HG03175 (cell line): Measurements from ENCODE around the gene SCAANT1.

Experiments used
- ATAC-seq: cut with Tn5 transposase; IDR thresholded peaks from one replicate; pipeline ENCODE4 v1.9.1; 2021; ENCODE audit warnings: mild to moderate bottlenecking, moderate library complexity; ENCODE audit not compliant: unreplicated experiment

The SCAANT1 gene

DNA sequence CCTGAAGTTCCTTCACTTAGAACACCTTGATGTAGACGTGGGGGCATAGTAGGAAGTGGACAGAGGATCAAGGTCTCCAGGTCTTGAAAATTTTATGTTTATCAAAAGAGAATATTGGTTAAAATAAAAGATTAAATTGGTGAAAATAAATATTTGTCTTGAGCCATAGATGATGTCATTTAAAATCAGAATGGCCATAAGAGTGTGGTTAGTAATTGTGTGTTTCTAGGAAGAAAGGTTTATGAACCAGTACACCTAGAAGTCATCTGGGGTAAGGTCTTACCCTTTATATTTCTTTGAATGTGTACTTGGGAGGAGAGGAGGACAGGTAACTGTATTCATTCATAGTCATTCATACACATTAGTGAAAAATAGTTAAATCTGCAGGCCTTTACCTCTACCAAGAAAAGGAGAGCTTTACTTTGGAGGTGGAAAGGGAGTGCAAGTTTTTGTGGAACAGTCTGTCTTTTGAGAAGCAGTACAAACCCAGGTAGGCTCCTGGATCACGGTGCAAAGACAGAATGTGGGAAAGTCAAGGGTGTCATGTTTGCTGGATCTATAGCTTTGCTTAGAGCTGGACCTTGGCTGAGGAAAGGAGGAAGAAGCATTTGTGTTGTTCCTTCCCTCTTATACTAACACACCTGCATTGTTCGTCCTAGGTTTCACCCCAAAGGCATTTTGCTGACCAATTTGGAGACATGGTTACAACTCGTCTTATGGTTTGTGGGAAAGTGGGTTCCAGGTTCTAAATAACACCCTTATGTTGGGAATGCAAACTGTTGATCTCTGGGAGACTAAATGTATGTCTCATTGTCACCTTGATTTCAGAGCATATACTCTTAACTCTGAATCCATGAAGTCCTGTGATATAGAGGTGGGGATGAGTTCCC is 6.2 kb downstream of the SCAANT1 start:
- ATAC-seq, result no peak

DNA sequence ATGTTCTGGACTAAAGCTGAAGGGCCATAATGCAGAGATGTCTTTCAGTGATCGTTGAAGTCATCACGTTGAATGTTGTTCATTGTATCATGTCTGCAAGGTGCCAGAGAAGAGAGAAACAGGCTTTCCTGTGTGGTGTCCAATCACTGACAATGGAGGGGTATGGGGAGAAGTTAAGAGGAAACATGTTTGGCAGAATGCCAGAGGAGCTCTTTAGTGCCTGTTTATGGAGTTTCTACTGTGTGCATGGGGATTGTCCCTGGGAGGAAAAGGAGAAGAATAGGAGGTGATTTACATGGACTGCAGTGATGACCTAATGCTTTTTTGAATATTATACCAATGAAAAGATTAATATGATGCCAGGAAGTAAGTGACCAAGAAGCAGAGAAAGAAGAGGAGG is 11.7 kb downstream of the SCAANT1 start:
- no peak for ATAC-seq

DNA sequence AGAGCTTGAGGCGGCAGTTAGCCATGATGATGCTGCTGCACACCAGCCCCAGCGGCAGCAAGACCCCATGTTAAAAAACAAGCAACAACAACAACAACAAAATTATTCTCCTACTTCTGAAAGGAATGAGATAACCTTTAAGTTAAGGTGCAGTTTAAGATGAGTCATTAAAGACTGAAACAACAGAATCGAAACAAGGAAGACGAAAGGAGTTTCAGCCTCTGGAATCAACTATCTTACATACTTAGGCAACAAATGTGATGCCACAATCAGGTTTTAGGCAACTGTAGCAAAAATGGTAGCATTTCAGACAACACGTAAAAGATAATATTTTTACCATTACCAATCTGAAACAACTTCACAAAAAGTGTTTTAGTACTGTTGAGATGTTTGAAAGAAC is 12.2 kb downstream of the SCAANT1 start:
- ATAC-seq, result no peak

DNA sequence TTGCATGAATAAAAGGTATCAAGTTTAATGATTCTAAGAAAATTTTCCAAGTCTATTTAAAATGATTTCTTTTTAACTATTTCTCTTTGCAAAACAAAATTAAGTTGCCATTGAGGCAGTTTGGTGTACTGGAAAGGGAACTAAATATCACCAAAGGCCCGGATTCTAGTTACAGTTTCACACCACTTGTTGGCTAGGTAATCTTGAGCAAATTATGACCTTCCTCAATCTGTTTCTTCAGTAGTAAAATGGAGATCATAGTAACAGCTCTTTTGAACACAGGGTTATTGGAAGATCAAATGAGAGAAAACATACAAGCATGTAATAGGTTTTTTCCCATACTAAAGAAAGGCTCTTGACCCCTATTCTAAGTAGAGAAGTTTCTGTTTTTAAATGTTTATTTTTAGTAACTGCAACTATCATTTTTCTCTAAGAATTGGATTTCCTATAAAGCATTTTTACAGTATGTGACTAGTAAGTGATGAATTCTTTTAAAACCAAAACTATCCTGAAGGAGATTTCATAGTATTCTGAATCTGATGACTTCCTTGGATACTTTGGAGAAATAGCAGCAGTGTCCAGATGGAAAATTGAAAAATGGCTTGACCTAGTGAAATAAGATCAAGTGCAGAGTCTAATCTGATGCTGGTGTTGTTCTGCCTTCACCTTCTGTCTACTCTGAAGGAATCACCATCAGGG is 15.7 kb downstream of the SCAANT1 start:
- ATAC-seq, result peak; percentile 79

DNA sequence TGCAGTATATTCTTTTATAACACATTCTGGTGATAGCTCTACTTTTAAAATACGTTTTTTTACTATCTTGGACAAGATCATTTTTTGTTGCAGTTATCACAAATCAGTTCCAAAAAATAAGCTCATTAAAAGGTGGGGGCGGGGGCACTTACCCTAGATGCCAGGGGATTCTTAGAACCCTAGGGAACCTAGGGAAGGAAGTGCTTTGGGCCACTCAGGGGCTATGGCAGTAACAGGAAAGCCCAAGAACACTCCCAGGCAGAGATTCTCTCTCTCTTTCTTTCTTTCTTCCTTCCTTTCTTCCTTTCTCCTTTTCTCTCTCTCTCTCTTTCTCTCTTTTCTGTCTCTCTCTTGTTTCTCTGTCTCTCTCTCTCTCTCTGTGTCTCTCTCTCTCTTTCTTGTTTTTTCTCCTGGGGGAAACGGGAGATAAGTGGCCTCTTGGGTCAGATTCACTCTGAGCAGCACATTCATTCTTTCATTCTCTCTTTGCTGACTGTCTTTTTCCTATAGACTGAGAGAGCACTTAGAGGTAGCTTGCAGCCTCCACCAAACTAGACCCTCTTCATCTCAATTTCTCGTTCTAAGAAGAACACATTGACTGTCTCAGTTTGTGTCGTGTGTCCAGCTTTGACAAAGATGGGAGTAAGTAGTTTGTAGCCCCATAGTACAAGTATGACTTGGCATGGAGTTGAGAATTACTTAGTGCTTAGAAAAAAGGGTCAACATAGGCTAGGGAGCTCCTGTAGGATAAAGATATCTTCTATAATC is 16.6 kb downstream of the SCAANT1 start:
- peak; percentile 21 for ATAC-seq

DNA sequence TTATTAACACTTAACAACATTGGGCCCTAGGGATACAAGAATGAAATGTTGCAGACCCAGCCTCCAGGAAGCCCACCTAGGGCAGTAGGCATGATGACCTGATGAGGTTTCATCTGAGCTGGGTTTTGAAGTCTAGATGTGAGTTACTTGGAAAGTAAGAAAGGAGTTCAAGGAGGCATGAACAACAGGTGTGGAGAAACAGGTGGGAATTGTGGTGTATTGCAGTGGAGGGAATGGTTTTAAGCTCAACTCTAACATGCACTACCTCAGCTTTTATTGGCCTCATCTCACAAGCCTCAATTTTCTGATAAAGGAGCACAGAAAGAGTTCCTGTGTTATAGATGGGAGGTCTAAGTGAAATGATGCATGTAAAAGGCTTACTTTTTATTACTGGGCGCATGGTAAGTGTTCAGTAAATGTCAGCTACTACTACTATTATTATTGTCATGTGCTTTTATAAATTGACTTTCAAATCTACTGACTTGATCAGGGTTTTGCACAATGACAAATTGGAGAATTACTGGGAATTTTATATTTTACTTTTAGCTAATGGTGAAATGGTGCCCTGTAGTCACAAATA is 19.3 kb downstream of the SCAANT1 start:
- ATAC-seq, result no peak

DNA sequence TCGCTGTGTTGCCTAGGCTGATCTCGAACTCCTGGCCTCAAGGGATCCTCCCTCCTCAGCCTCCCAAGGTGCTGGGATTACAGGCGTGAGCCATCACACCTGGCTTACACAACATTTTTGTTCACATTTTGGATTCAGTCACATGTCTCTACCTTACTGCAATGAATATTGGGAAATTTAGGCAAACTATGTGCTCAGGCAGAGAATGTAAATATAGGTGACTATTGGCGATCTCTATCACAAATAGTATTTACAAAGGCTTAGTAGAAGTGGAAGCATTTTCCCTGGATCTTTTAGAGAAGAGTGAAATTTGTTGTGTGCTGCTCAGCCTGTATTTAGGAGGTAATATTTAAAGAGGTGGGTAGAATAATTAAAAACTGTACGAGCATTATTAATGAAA is 20.7 kb downstream of the SCAANT1 start:
- ATAC-seq, result no peak

DNA sequence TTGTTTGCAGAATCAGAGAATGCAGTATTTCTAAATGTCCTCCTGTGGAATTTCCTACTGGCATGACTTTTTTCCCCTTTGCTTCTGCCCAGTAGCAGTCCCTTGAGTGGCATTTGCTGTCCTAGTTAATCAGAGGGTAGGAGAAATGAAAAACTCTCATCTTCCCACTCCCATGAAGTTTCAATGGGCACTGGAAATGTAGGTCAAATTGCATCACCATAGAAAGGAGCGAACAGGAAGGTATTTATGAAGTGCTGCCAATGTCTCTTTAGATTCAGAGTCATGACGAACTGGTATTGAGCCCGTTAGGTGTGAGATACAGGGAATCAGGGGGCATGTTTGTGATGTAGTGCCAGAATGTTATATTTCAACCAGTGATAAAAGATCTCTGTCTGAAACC is 25.3 kb downstream of the SCAANT1 start:
- no peak for ATAC-seq

DNA sequence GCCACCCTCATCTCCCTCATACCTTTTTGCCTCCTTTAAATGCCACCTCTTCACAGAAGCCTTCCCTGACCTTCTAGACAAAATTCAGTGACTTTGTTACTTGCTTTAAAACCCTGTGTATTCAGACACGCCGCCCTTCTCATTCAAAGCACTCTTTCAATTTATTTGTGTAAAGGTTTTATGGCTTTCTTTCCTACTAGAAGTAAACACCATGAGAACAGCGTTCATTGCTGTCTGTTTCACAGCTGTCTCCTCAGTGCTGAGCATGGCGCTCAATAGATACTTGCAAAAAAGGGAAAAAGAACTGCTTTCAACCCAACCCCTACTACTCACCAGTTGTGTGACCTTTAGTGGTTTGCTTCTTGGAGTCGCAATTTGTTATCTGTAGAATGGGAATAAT is 31.5 kb downstream of the SCAANT1 start:
- ATAC-seq, result no peak

DNA sequence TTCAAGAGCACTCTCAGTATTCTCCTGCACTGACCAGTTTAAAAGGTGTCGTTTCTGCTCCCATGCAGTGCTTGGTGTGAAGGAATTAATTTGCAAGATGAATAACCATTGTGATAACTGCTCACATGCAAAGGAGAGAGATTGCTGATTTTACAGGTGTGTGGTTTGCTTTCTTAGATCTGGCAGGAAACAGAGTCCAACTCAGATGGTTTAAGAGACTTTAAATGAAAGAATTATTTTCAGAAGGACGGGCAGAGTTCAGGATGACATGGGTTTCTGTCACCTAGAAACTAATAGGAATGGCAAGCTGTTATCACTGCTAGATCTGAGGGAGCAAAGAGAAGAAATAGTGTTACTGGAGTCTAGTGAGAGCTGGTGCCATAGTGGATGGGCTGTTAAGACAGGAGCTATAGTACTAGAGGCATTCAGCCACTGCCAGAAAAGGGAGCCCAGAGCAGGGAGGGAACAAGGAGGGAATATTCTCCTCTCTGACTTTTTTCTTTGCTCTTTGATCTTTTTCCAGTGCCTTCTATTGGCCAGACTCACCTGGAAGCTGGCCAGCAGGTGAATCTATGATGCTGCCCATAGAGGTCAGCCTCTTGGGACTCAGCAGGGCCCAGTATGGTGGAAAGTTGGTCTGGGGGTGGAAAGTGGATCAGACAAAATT is 33.7 kb downstream of the SCAANT1 start:
- no peak for ATAC-seq

DNA sequence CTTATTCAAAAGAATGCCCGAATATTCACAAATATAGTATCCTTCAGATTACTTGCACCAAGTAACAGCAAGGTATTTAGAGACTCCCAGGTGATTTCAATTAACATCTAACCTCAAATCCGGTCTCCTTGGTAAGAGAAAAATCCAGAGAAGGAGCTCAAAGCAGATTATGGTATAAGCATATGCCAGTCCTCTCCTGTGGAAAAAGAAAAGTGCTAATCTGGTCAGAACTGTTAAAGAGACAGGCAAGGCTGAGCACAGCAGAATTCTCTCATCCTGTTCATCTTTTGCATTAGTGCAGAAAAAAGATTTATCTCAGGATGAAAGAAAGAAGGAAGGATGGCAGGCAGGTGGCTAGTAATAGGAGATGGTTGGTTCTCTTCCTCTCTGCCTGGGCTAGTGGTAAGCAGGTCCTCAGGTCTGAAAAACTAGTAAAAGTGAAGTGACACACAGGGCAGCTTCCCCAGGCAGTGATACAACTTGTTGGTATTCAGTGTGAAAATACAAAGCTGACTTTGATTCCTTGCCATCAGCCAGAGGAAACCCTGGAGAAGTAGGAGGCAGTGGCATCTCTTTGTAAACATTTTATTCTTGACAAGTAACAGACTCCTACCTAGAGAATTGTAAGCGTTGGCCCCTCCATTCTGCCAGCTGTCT is 34.3 kb downstream of the SCAANT1 start:
- no peak for ATAC-seq

DNA sequence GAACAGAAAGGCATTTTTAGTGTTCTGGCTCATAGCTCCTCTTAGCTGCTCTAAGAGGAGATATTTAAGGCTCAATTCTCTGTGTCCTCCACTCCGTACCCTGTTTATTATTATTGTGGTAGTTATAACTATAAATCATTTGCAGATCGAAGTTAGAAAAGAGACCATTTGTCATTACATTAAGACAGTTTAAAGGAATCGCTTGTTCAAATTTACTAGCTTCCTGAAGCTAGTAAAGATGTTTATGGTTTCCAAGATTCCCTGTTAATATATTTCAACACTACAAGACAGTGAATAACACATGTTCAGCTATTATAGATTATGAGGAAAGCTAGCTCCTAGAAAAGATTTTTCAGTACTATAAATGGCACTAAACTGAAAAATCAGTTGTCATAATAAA is 35.9 kb downstream of the SCAANT1 start:
- no peak for ATAC-seq

DNA sequence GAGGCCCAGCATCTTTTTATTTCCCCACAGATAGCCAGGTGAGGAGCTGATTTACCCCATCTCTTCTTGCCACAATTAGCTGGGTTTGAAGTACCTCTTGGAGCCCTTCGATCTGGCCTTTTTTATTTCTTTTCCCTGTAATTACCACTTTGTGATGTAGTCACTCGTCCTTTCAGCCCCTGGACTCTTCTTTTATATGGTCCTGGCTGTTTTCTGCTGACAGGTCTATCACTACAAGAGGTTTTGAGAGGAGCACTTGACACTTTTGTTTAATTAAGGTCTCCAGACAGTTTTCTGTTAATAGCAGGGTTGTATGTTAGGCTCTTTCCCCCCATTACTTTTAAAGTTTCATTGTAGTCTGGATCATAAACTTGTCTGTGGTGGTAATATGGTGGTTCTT is 36.7 kb downstream of the SCAANT1 start:
- no peak for ATAC-seq

DNA sequence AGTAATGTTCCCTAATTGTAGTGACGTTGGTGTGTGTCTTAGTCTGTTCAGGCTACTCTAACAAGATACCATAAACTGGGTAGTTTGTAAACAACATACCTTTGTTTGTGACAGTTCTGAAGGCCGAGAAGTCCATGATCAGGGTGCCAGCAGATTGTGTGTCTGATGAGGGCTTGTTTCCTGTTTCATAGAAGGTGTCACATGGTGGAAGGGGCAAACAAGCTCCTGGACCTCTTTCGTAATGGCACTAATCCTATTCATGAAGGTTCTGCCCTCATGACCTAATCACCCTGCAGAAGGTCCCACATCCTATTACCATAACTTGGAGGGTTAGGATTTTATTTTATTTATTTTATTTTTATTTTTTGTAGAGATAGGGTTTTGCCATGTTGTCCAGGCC is 37.4 kb downstream of the SCAANT1 start:
- ATAC-seq, result no peak

DNA sequence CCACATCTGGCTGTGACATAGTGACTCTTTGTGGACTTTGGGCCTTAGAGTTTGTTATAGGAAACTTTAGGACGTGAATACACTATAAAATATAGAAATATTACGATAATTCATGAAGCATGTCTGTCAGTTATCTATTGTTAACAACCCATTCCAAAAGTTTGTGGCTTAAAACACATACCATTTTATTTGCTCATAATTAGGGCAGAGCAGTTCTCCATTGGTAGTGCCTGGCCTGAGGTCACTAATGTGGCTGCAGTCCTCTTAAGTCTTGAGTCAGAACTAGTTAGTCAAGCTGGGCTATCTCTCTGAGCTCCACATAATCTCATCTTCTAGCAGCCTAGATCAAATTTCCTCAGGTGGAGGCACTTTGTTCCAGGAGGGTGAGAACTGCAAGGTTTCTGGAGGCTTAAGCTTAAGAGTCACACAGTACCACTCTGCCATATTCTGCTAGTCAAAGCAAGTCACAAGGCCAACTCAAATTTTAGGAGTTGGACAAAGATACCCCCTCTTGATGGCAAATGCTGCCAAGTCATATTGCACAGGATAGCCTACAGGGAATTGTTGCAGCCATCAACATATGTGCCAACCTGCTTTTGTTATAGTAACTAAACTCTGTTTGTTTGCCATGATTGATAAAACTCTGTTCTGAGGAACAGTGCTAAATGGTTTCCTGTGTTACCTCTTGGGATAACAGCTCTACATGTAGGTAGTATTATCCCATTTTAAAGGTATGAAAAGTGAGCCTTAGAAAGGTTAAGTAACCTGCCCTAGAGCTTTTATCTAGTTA is 39.9 kb downstream of the SCAANT1 start:
- no peak for ATAC-seq

DNA sequence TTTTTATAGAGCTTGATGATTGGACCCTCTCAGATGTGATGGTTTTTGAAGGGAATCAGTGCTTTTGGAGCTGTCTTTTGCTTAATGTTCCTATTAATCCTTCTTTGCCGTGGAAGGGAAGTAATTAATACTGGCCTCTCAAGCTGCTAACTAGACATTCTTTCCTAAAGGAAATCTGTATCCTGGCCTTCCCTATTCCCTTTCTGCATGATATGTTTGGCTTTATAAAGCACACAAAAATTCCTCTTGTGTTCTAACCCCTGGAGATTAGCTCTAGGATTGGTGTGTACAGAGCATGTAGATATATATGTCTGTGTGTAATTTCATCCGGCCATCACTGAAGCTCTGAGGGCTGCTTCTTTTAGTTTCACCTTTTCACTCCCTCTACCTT is 41.6 kb downstream of the SCAANT1 start:
- ATAC-seq, result no peak

DNA sequence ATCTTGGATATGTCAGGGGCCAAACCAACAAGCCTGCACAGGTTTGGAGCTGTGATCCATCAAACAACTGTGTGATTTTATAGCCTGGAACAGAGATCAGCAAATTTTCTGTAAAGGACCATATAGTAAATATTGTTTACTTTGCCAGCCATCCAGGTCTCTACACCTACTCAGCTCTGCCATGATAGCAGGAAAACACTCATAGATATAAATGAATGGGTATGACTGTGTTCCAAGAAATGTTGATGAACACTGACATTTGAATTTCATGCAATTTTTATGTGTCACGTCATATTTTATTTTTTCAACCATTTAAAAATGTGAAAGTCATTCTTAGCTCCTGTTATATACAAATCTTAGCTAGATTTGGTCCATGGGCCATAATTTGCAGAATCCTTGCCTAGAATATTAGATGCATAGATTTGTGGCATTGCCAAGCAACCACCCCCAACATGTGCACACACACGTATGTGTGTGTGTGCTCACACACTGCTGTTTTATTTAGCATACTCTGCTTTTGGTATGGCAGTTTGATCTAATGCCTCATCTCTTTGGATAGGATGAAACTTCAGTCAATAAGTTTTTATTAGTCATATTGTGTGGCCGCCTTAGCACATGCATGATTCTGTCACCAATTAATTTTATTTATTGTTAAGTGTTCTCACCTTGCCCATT is 42.1 kb downstream of the SCAANT1 start:
- ATAC-seq, result no peak

DNA sequence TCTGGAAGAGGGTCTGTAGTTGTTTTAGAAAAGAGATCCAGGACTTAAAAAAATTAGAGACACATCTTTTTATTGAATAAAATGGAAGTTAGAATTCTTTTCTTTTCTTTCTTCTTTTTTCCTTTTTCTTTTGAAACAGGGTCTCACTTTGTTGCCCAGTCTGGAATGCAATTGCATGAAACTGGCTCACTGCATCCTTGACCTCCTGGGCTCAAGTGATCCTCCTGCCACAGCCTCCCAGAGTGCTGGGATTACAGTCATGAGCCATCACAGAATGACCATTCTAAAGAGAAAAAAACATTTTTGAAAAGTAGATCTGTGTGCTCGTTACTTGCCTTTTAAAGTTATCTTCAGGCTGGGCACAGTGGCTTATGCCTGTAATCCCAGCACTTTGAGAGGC is 45.0 kb downstream of the SCAANT1 start:
- no peak for ATAC-seq

DNA sequence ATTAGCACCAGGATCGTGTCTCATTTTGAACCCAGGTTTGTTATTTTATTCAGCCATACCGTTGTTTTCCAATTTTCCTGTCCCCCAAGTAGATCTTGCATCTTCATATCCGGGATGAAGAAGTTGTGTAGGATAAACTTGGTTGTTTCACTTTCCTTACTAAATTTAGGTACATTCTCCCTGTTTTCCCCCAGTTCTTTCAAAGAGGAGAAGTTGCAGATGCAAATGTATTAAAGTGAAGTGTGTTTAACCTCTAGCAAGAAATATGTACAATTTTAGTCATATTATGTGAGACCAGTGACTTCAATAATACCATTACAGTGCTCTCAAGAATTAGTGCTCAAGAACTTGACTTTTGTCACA is 47.2 kb downstream of the SCAANT1 start:
- ATAC-seq, result no peak
